Gastroesophageal sphincter (tissue), 4 donors: Measurements from ENCODE around the gene CRABP2. TPM values are rescaled to one million over a fixed set of nuclear protein-coding genes. Genes with fewer than 3 reads are reported as not detected.

ENCODE experiments used
- ATAC-seq: fragments of 150-250 bp; one replicate; pipeline ENCODE4 v1.9.1; 2016; ENCODE audit warnings: mild to moderate bottlenecking, moderate library complexity
- H3K27ac ChIP-seq, 4 donors: fragments of 200-600 bp; sonication (generic) in 3 of 4; 1 replicate in 3 of 4; 2 replicates in 1 of 4; pipeline ENCODE4 v1.5.1; 2016 to 2019
- H3K27me3 ChIP-seq: fragments of 200-600 bp; sonication (generic); one replicate; pipeline ENCODE4 v1.5.1; 2019
- H3K36me3 ChIP-seq, 2 donors: fragments of 200-600 bp; sonication (generic); one replicate each; pipeline ENCODE4 v1.5.1; 2019; ENCODE audit warnings: control low read depth in 1 of 2
- H3K4me1 ChIP-seq, 3 donors: fragments of 200-600 bp; sonication (generic); 1 replicate in 2 of 3; 2 replicates in 1 of 3; pipeline ENCODE4 v1.5.1; 2016 to 2019; ENCODE audit warnings: control low read depth in 2 of 3
- H3K4me3 ChIP-seq, 2 donors: fragments of 200-600 bp; sonication (generic); one replicate each; pipeline ENCODE4 v1.5.1; 2019; ENCODE audit warnings: mild to moderate bottlenecking in 1 of 2, moderate library complexity in 1 of 2
- H3K9me3 ChIP-seq, 3 donors: fragments of 200-600 bp; sonication (generic); one replicate each; pipeline ENCODE4 v1.5.1; 2017 to 2019; ENCODE audit warnings: control low read depth in 2 of 3
- EP300 ChIP-seq: sonication (generic); formaldehyde crosslinking; IDR thresholded peaks from one replicate; pipeline ENCODE4 v1.6.1; 2017; ENCODE audit warnings: antibody characterized with exemption, mild to moderate bottlenecking
- POLR2A ChIP-seq, 2 donors: fragments of 450-650 bp; IDR thresholded peaks; one replicate each; pipeline ENCODE4 v1.6.1; 2017; ENCODE audit warnings: antibody characterized with exemption in 2 of 2, mild to moderate bottlenecking in 2 of 2, moderate library complexity in 1 of 2
- POLR2AphosphoS5 ChIP-seq: sonication (generic); formaldehyde crosslinking; IDR thresholded peaks from one replicate; pipeline ENCODE4 v1.6.1; 2017; ENCODE audit warnings: antibody characterized with exemption
- WGBS, 2 donors: methylation state at CpG; one replicate each; pipeline ENCODE4 v1.1.5; 2018; ENCODE audit warnings: low coverage in 1 of 2; 5-methylcytosine and 5-hydroxymethylcytosine counted together
- total RNA-seq, 4 donors: library from RNA; depleted of rRNA; stranded (reverse); fragments of >200 nt; gene quantifications; one replicate each; pipeline ENCODE4 v1.1.0, GENCODE V29; 2016
- TF ChIP-seq, protein P1 (sequence below), 4 experiments: fragments of 200-600 bp in 2 of 4; fragments of 450-650 bp in 2 of 4; sonication (generic) in 1 of 4; IDR thresholded peaks; one replicate each; pipeline ENCODE4 v1.5.1; 2017 to 2019; ENCODE audit warnings: antibody characterized with exemption in 4 of 4, mild to moderate bottlenecking in 2 of 4, moderate library complexity in 2 of 4

The CRABP2 gene
- total RNA-seq, 4 donors from 2014 or later = 0.54 to 36.7 (median 6.0) TPM

- no peak overlapping the region for H3K4me3 ChIP-seq
- ATAC-seq = peak; percentile 68
- WGBS, 2 donors = 40% methylated on average over 3 of the region's 11 CpGs; no CpG with 5 or more reads in 1 of the 2 donors
- no peaks in the 10 kb centered on the region for H3K36me3 ChIP-seq
- peak overlapping the region in 3 of 4 donors; percentile 48 to 85 (median 62) for H3K27ac ChIP-seq
- H3K9me3 ChIP-seq = no peaks in the 10 kb centered on the region
- peaks cover 0 to 79% (median 39%) of the 10 kb centered on the region in 3 donors for H3K4me1 ChIP-seq
- H3K27me3 ChIP-seq = no peaks in the 10 kb centered on the region
- TF ChIP-seq POLR2AphosphoS5 = no peak
These were observed 4.5 kb upstream of the CRABP2 start for GRCh38 chr1:156709757-156710489.

DNA sequence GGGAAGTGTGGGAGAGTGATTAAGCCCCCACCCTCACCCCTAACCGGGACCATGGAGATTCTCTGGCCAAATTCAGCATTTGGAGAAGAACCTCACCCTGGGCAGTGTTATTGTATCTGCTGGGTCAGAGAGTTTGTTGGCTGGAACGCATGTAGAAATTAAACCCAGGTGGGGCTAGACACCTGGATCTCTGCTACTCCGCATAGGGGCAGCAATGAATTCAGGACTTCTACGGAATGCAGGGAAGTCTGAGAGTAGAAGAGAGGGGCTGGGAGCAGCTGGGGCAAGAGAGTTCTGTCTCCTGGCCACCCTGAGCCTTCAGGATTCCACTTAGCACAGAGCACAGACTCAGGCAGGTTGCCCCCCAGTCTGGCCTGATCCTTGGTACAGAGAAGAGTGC is 3.6 kb upstream of the CRABP2 start:
- Histone ChIP-seq H3K4me3 (no peak overlapping the region), H3K9me3 (no peaks in the 10 kb centered on the region), H3K36me3 (no peaks in the 10 kb centered on the region), H3K27me3 (peaks cover 9% of the 10 kb centered on the region), H3K4me1 (peaks cover 0 to 88% (median 47%) of the 10 kb centered on the region in 3 donors), H3K27ac (peak overlapping the region in 3 of 4 donors; percentile 48 to 85 (median 62))
- TF ChIP-seq POLR2AphosphoS5 (no peak), POLR2A (IDR thresholded peaks at IDR 0.05) (no peak), EP300 (no peak)
- TF ChIP-seq, protein P1, sequence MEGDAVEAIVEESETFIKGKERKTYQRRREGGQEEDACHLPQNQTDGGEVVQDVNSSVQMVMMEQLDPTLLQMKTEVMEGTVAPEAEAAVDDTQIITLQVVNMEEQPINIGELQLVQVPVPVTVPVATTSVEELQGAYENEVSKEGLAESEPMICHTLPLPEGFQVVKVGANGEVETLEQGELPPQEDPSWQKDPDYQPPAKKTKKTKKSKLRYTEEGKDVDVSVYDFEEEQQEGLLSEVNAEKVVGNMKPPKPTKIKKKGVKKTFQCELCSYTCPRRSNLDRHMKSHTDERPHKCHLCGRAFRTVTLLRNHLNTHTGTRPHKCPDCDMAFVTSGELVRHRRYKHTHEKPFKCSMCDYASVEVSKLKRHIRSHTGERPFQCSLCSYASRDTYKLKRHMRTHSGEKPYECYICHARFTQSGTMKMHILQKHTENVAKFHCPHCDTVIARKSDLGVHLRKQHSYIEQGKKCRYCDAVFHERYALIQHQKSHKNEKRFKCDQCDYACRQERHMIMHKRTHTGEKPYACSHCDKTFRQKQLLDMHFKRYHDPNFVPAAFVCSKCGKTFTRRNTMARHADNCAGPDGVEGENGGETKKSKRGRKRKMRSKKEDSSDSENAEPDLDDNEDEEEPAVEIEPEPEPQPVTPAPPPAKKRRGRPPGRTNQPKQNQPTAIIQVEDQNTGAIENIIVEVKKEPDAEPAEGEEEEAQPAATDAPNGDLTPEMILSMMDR (IDR thresholded peaks at IDR 0.05) = no peak
- ATAC-seq = no peak
- 93 to 94% methylated on average over 3 of the region's 4 CpGs for WGBS, 2 donors

DNA sequence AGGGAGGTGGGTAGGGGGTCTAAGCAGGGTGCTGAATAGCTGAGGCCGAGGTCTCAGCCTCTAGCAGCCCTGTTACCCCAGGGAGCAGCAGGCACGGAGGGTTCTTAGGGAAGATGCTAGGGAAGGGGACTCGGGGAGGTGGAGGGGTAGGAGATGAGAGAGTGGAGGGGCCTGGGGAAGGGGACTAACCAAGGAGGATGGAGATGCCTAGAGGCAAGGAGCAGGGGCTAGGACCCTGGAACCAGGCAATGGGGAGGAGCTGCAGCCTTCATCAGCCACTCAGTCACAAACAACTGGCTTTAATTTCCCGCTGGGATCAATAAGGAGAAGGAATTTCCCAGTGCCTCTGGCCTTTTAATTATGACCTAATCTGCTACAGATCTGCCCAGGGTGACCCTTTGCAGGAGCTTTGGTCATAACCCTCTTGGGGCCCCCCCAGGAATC is 2.9 kb upstream of the CRABP2 start:
- H3K4me1 ChIP-seq = peaks cover 0 to 95% (median 47%) of the 10 kb centered on the region in 3 donors
- 53 to 100% methylated on average over 1 to 4 of the region's 4 CpGs for WGBS, 2 donors
- H3K27ac ChIP-seq = peak overlapping the region in 3 of 4 donors; percentile 37 to 85 (median 83)

DNA sequence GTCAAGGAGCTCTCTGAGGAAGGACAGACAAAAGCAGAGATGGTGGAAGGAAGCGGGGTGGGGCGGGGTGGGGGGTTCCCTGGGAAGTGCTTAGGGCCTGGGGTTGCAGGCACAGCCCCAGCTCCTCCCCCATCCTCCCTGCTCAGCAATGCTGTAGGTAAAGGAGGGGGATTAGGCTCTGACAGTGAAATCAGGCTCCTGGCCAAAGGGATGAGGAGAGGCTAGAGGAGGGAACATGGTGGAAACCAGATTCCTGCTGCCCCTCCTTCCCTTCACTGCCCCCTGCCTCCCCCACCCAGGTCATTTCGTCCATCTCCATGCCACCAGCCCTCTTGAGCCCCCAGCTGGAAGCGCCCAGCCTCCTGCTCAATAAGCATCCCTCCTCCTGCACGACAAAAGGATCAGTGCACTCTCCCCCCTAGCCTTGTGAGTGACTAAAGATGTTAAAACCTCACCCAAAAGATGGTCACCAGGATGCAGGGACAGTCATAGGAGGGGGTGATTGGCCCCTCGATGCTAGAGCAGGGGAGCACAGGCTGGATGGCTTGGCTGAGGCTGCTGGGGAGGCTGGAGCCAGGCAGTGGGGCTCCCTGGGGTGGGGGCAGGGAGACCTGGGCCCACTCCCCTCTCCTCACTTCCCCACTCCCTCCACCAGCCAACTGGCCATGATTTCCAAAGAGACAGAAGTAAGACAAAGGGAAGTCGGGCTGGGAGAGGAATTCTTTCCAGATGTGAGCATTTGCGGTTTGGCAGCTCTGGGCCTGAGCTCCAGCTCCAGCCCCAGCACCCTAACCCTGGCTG is 2.2 kb upstream of the CRABP2 start:
- peaks cover 18% of the 10 kb centered on the region for H3K27me3 ChIP-seq
- no peak overlapping the region for H3K4me3 ChIP-seq
- peaks cover 0 to 89% (median 47%) of the 10 kb centered on the region in 3 donors for H3K4me1 ChIP-seq
- no peak for TF ChIP-seq EP300
- no peak for TF ChIP-seq POLR2AphosphoS5
- no peak for TF ChIP-seq POLR2A (IDR thresholded peaks at IDR 0.05)
- TF ChIP-seq, protein P1 (IDR thresholded peaks at IDR 0.05) = no peak
- ATAC-seq = no peak
- no peaks in the 10 kb centered on the region for H3K36me3 ChIP-seq
- no peaks in the 10 kb centered on the region for H3K9me3 ChIP-seq
- peak overlapping the region in 3 of 4 donors; percentile 83 to 87 (median 85) for H3K27ac ChIP-seq
- WGBS, 2 donors = 17 to 60% methylated on average over 1 to 2 of the region's 8 CpGs

More for the DNA sequence above, 2.9 kb upstream of the CRABP2 start:
- H3K36me3 ChIP-seq = no peaks in the 10 kb centered on the region
- TF ChIP-seq POLR2A (IDR thresholded peaks at IDR 0.05) = no peak
- TF ChIP-seq POLR2AphosphoS5 = no peak
- TF ChIP-seq EP300 = no peak
- TF ChIP-seq, protein P1 (IDR thresholded peaks at IDR 0.05) = no peak
- H3K27me3 ChIP-seq = peaks cover 17% of the 10 kb centered on the region
- no peak overlapping the region for H3K4me3 ChIP-seq
- H3K9me3 ChIP-seq = no peaks in the 10 kb centered on the region
- ATAC-seq = no peak

GRCh38 chr1:156706657-156707416 is 1.5 kb upstream of the CRABP2 start:
- 7 to 22% methylated on average over 3 to 12 of the region's 29 CpGs for WGBS, 2 donors
- Histone ChIP-seq H3K36me3 (no peaks in the 10 kb centered on the region), H3K27me3 (peaks cover 18% of the 10 kb centered on the region), H3K9me3 (no peaks in the 10 kb centered on the region), H3K27ac (peak overlapping the region; percentile 24 to 87 (median 84)), H3K4me1 (peaks cover 0 to 82% (median 44%) of the 10 kb centered on the region in 3 donors), H3K4me3 (peak overlapping the region; percentile 18 to 54)
- TF ChIP-seq POLR2A (IDR thresholded peaks at IDR 0.05) = no peak
- TF ChIP-seq POLR2AphosphoS5 = no peak
- no peak for TF ChIP-seq EP300
- TF ChIP-seq, protein P1 (IDR thresholded peaks at IDR 0.05) = no peak
- peak; percentile 46 for ATAC-seq
